Keratinocyte (primary cell): ENCODE measurements around the gene CHCHD10. TPM values are rescaled to one million over a fixed set of nuclear protein-coding genes. Genes with fewer than 3 reads are reported as not detected.

Source experiments
- DNase-seq: peaks from one replicate; pipeline ENCODE4 v3.0.0-alpha.2; 2011; ENCODE audit warnings: low read depth, missing footprints, low spot score
- FAIRE-seq: peaks from 2 replicates; lab custom pipeline; 2011; peaks lifted over from hg19 to GRCh38; lab: Jason Lieb, UNC
- H2AFZ ChIP-seq: 2 replicates; pipeline ENCODE4 v1.6.0; 2012; ENCODE audit warnings: low read length, control low read depth, inconsistent platforms; ENCODE audit not compliant: control insufficient read depth
- H3K27ac ChIP-seq: 2 replicates; pipeline ENCODE4 v1.5.1; 2011; ENCODE audit warnings: low read length; ENCODE audit not compliant: control insufficient read depth, insufficient read depth
- H3K27me3 ChIP-seq: 3 replicates; pipeline ENCODE4 v1.6.0; 2011; ENCODE audit warnings: low read length; ENCODE audit not compliant: control insufficient read depth, insufficient read depth; ENCODE audit errors: extremely low read depth
- H3K36me3 ChIP-seq, 2 experiments: 2 replicates in 1 of 2; 3 replicates in 1 of 2; pipeline ENCODE4 v1.5.1; 2011; ENCODE audit warnings: low read length in 2 of 2, mild to moderate bottlenecking in 1 of 2; ENCODE audit not compliant: control insufficient read depth in 2 of 2, insufficient read depth in 2 of 2; ENCODE audit errors: extremely low read depth in 1 of 2
- H3K4me1 ChIP-seq: 3 replicates; pipeline ENCODE4 v1.5.1; 2011; ENCODE audit warnings: low read length; ENCODE audit not compliant: control insufficient read depth, insufficient read depth; ENCODE audit errors: extremely low read depth
- H3K4me2 ChIP-seq: 3 replicates; pipeline ENCODE4 v1.6.0; 2011; ENCODE audit warnings: low read depth, low read length; ENCODE audit not compliant: control insufficient read depth, insufficient read depth; ENCODE audit errors: extremely low read depth
- H3K4me3 ChIP-seq, 3 experiments: fragments of 200-600 bp in 1 of 3; sonication (generic) in 1 of 3; 2 replicates in 2 of 3; 3 replicates in 1 of 3; pipeline ENCODE4 v1.5.1; 2011 to 2016; ENCODE audit warnings: low read length in 3 of 3, mild to moderate bottlenecking in 3 of 3, control low read depth in 2 of 3, inconsistent platforms in 1 of 3, low read depth in 1 of 3, mixed read lengths in 1 of 3, mixed run types in 1 of 3, moderate library complexity in 1 of 3; ENCODE audit not compliant: control insufficient read depth in 2 of 3, insufficient read depth in 2 of 3; ENCODE audit errors: extremely low read depth in 1 of 3
- H3K79me2 ChIP-seq: 2 replicates; pipeline ENCODE4 v1.6.0; 2012; ENCODE audit warnings: low read length; ENCODE audit not compliant: control insufficient read depth, insufficient read depth
- H3K9ac ChIP-seq: 3 replicates; pipeline ENCODE4 v1.6.0; 2011; ENCODE audit warnings: low read length; ENCODE audit not compliant: control insufficient read depth, insufficient read depth; ENCODE audit errors: extremely low read depth
- H3K9me1 ChIP-seq: 3 replicates; pipeline ENCODE4 v1.6.0; 2011; ENCODE audit warnings: low read length; ENCODE audit not compliant: control insufficient read depth, insufficient read depth; ENCODE audit errors: extremely low read depth
- H3K9me3 ChIP-seq: 2 replicates; pipeline ENCODE4 v1.5.1; 2012; ENCODE audit warnings: low read depth, low read length; ENCODE audit not compliant: control insufficient read depth
- H4K20me1 ChIP-seq: 3 replicates; pipeline ENCODE4 v1.6.0; 2011; ENCODE audit warnings: low read length; ENCODE audit not compliant: control insufficient read depth, insufficient read depth; ENCODE audit errors: extremely low read depth
- CTCF ChIP-seq, 3 experiments: IDR thresholded peaks in 1 of 3; conservative IDR thresholded peaks in 1 of 3; optimal IDR thresholded peaks in 1 of 3; 2 replicates in 2 of 3; 3 replicates in 1 of 3; pipeline versions ENCODE3 to v1.5.1; 2011; ENCODE audit warnings: low read length in 3 of 3, mild to moderate bottlenecking in 3 of 3, moderate library complexity in 2 of 3, control low read depth in 1 of 3, inconsistent platforms in 1 of 3; ENCODE audit not compliant: insufficient read depth in 2 of 3; ENCODE audit errors: extremely low read depth in 1 of 3
- EZH2 ChIP-seq: IDR thresholded peaks from one replicate; pipeline ENCODE4 v1.6.1; 2012; ENCODE audit warnings: inconsistent platforms, mild to moderate bottlenecking, low read length, moderate library complexity
- dilution Hi-C: fragments of 300-500 bp; cut with MboI; formaldehyde crosslinking; loops from one replicate; pipeline ENCODE4 v1.7.0; 2020; ENCODE audit warnings: low sequenced_read_pairs; ENCODE audit not compliant: extremely low pct_ligation_motif_present
- polyA plus RNA-seq, 5 experiments: library from polyadenylated mRNA; depleted of rRNA in 3 of 5; stranded (reverse) in 3 of 5; stranded (forward) in 1 of 5; unstranded in 1 of 5; fragments of >200 nt; gene quantifications; 1 replicate in 1 of 5; 2 replicates in 3 of 5; 3 replicates in 1 of 5; pipeline versions ENCODE4 v1.2.1 to v1.2.3, GENCODE V29; 2011 to 2012; ENCODE audit warnings: missing spikeins in 2 of 5, low read depth in 1 of 5, low replicate concordance in 1 of 5

CHCHD10 gene
- polyA plus RNA-seq, 1 donor (not counting 4 experiments of a cell fraction or from before 2014, with no cell fraction given) = 10.4 TPM

DNA sequence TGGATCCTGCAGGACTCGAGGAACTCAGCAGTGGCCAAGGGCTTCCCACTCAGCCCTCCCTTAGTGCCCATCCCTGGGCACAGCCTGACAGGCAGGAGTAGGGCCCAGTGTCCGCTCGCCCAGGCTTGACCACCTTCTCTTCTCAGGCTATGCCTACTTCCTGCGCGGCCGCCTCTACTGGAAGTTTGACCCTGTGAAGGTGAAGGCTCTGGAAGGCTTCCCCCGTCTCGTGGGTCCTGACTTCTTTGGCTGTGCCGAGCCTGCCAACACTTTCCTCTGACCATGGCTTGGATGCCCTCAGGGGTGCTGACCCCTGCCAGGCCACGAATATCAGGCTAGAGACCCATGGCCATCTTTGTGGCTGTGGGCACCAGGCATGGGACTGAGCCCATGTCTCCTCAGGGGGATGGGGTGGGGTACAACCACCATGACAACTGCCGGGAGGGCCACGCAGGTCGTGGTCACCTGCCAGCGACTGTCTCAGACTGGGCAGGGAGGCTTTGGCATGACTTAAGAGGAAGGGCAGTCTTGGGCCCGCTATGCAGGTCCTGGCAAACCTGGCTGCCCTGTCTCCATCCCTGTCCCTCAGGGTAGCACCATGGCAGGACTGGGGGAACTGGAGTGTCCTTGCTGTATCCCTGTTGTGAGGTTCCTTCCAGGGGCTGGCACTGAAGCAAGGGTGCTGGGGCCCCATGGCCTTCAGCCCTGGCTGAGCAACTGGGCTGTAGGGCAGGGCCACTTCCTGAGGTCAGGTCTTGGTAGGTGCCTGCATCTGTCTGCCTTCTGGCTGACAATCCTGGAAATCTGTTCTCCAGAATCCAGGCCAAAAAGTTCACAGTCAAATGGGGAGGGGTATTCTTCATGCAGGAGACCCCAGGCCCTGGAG is 15.7 kb upstream of the CHCHD10 start:
- no peak overlapping the region for H3K9ac ChIP-seq
- no peak overlapping the region for H3K4me2 ChIP-seq
- H3K27ac ChIP-seq = no peak overlapping the region
- TF ChIP-seq CTCF (optimal IDR thresholded peaks at IDR 0.05 in 1 of 3, IDR thresholded peaks at IDR 0.05 in 1 of 3, conservative IDR thresholded peaks at IDR 0.05 in 1 of 3; ENCODE audit: extremely low read depth in 1 of 3, insufficient read depth in 2 of 3, low read length in 3 of 3) (no peak), EZH2 (no peak)
- H3K27me3 ChIP-seq = no peaks in the 10 kb centered on the region
- no peak overlapping the region for H3K4me3 ChIP-seq
- dilution Hi-C loops = no loop called here
- DNase-seq (no peak), FAIRE-seq (no peak)
- H3K9me3 ChIP-seq = no peaks in the 10 kb centered on the region
- H3K36me3 ChIP-seq = no peaks in the 10 kb centered on the region
- H2AFZ ChIP-seq = no peak overlapping the region
- H3K9me1 ChIP-seq = no peaks in the 10 kb centered on the region
- H4K20me1 ChIP-seq = peaks cover 7% of the 10 kb centered on the region
- H3K4me1 ChIP-seq = peaks cover 27% of the 10 kb centered on the region
- H3K79me2 ChIP-seq = peaks cover 12% of the 10 kb centered on the region

- no peak overlapping the region for H3K4me2 ChIP-seq
- DNase-seq (no peak), FAIRE-seq (no peak)
- H3K27ac ChIP-seq = no peak overlapping the region
- H3K36me3 ChIP-seq = no peaks in the 10 kb centered on the region
- H3K9me3 ChIP-seq = no peaks in the 10 kb centered on the region
- H4K20me1 ChIP-seq = peaks cover 2% of the 10 kb centered on the region
- dilution Hi-C loops = no loop called here
- no peak overlapping the region for H2AFZ ChIP-seq
- H3K79me2 ChIP-seq = peaks cover 4% of the 10 kb centered on the region
- peaks cover 23% of the 10 kb centered on the region for H3K4me1 ChIP-seq
- no peaks in the 10 kb centered on the region for H3K27me3 ChIP-seq
- H3K9ac ChIP-seq = no peak overlapping the region
- TF ChIP-seq CTCF (optimal IDR thresholded peaks at IDR 0.05 in 1 of 3, IDR thresholded peaks at IDR 0.05 in 1 of 3, conservative IDR thresholded peaks at IDR 0.05 in 1 of 3; ENCODE audit: extremely low read depth in 1 of 3, insufficient read depth in 2 of 3, low read length in 3 of 3) (no peak), EZH2 (no peak)
- H3K9me1 ChIP-seq = no peaks in the 10 kb centered on the region
- no peak overlapping the region for H3K4me3 ChIP-seq
Measured at GRCh38 chr22:23782703-23783102, 14.9 kb upstream of the CHCHD10 start.
